Melanocyte of skin (primary cell): ENCODE data around the gene PCDHA4. TPM values are rescaled to one million over a fixed set of nuclear protein-coding genes. Genes with fewer than 3 reads are reported as not detected.

Experiments used
- total RNA-seq, 2 donors: library from RNA; depleted of rRNA; stranded (reverse); fragments of >200 nt; gene quantifications; 2 replicates each; pipeline ENCODE4 v1.2.3, GENCODE V29; 2012

Gene PCDHA4
- under 1 TPM; under 0.01 TPM for total RNA-seq

DNA sequence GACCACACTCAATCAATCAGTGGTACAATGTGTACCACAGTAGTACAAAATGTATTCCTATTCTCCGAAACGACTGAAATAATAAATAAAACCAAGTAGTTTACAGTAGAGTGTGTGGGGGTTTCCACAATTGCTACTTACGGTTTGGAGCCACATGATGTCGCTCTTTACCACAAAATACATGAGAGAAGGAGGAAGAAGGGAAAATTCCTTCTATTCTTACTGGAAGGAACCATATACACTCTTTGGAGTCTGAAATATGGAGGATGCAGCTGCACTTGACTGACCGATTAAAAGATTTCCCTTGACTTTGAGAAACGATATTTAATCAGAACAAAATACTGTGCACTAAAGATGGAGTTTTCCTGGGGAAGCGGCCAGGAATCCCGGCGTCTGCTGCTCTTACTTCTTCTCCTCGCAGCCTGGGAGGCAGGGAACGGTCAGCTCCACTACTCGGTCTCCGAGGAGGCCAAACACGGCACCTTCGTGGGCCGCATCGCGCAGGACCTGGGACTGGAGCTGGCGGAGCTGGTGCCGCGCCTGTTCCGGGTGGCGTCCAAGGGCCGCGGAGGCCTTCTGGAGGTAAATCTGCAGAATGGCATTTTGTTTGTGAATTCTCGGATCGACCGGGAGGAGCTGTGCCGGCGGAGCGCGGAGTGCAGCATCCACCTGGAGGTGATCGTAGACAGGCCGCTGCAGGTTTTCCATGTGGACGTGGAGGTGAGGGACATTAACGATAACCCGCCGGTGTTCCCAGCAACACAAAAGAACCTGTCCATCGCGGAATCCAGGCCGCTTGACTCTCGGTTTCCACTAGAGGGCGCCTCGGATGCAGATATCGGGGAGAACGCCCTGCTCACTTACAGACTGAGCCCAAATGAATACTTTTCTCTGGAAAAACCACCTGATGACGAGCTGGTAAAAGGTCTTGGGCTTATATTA is at the start of gene PCDHA4:
Gene PCDHA4, plus strand, starts transcription at position 235 of the 942 bp plus-strand sequence.

DNA sequence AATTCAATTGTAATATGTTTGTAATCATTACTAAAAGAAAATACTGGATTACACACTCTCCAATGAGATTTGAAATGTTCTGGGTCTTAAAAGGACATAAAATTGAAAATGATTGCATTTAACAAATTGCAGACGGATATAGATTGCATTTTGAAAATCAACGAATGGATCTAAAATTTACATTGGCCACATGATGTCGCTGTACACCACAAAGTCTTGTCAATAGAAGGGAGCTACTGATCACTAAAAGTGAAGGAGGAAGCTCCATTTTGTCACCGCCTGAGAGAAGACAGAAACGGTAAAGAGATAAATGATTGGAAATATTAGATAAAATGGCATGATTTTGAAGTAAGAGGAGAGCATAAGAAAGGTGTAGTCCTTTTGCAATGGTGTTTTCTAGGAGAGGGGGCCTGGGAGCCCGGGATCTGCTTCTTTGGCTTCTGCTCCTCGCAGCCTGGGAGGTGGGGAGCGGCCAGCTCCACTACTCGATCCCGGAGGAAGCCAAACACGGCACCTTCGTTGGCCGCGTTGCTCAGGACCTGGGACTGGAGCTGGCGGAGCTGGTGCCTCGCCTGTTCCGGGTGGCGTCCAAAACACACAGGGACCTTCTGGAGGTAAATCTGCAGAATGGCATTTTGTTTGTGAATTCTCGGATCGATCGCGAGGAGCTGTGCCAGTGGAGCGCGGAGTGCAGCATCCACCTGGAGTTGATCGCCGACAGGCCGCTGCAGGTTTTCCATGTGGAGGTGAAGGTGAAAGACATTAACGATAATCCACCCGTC is 20.8 kb upstream of the PCDHA4 start, which contains the start of gene PCDHA1:
Gene PCDHA1, plus strand, starts transcription at position 236 of the 782 bp plus-strand sequence.

DNA sequence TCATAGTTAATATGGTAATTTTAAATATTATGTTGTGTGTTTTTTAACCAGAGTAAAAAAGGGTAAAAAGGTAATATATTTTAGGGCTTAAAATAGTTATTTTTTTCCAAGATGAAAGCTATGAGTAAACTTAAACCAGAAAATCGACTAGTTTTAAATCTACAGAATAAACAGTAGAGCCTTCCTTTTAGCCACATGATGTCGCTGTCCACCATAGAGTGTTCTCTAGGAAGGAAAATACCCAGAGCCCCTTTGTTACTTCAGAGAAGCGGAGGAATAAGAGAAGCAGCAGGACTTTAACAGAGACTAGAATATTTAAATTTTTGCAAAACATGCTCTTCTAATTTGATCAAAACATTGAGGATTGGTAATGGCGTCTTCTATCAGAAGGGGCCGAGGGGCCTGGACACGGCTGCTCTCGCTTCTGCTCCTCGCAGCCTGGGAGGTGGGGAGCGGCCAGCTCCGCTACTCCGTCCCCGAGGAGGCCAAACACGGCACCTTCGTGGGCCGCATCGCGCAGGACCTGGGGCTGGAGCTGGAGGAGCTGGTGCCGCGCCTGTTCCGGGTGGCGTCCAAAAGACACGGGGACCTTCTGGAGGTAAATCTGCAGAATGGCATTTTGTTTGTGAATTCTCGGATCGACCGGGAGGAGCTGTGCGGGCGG is 12.1 kb upstream of the PCDHA4 start, which contains the start of gene PCDHA2:
Gene PCDHA2, plus strand, starts transcription at position 258 of the 664 bp plus-strand sequence.

DNA sequence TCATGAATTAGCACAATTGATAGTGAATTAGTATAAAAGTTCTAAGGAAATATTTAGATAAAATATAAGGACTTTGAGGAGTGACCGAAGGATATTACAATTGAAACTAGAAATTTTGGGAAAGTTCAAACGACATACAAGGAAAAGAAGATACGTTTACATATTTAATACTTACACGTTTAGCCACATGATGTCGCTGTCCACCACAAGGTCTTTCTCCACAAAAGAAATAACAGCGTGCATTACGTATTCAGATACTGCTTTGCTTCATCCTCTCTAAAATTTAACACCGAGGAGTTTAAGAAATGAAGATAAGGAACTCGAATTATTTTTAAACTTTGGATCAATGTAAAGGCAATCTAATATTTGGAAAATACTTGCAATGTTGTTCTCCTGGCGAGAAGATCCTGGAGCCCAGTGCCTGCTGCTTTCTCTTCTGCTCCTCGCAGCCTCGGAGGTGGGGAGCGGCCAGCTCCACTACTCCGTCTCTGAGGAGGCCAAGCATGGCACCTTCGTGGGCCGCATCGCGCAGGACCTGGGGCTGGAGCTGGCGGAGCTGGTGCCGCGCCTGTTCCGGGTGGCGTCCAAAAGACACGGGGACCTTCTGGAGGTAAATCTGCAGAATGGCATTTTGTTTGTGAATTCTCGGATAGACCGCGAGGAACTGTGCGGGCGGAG is 5.9 kb upstream of the PCDHA4 start, which contains the start of gene PCDHA3:
Gene PCDHA3, plus strand, starts transcription at position 242 of the 678 bp plus-strand sequence.

DNA sequence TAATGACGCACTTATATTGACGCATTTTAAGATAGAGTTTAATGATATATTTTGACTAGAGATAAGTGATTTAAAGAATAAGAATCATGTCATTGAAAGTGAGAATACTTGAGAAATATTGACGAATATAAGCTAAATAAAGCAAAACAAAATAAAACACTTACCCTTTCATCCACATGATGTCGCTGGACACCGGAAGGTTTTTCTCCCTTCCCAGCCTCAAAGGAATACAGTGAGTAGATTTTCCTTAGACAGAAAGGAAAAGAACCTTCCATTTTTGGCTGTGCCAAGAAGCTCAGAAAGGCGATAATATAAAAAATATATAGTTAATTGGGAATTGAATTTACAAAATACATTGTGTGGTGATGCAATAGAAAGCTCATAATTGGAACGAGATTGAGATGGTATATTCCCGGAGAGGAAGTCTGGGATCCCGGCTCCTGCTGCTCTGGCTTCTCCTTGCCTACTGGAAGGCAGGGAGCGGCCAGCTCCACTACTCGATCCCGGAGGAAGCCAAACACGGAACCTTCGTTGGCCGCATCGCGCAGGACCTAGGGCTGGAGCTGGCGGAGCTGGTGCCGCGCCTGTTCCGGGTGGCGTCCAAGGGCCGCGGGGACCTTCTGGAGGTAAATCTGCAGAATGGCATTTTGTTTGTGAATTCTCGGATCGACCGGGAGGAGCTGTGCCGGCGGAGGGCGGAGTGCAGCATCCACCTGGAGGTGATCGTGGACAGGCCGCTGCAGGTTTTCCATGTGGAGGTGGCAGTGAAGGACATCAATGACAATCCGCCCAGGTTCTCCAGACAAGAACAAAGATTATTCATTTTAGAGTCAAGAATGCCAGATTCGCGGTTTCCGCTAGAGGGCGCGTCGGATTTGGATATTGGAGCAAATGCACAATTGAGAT is 14.8 kb downstream of the PCDHA4 start, which contains the start of gene PCDHA5:
Gene PCDHA5, plus strand, starts transcription at position 239 of the 906 bp plus-strand sequence.

DNA sequence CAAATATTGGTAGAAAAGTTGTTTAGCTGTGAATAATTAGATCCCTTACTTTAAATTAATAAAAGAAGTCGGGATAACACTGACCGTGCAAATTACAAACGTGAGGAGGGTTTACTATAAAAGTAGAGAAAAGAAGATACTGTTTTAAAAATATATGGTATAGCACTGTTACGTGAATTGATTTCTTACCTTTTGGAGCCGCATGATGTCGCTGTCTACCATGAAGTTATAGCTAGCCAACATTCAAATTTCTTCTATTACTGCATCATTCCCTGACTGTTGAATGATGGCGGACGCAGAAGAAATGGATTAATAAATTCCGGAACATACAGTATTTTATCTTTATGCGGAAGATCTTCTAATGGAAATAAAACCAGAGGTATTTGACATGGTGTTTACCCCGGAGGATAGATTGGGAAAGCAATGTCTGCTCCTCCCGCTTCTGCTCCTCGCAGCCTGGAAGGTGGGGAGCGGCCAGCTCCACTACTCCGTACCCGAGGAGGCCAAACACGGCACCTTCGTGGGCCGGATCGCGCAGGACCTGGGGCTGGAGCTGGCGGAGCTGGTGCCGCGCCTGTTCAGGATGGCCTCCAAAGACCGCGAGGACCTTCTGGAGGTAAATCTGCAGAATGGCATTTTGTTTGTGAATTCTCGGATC is 21.0 kb downstream of the PCDHA4 start, which contains the start of gene PCDHA6:
Gene PCDHA6, plus strand, starts transcription at position 257 of the 658 bp plus-strand sequence. Its CDS starts 132 bp downstream, at position 389.

DNA sequence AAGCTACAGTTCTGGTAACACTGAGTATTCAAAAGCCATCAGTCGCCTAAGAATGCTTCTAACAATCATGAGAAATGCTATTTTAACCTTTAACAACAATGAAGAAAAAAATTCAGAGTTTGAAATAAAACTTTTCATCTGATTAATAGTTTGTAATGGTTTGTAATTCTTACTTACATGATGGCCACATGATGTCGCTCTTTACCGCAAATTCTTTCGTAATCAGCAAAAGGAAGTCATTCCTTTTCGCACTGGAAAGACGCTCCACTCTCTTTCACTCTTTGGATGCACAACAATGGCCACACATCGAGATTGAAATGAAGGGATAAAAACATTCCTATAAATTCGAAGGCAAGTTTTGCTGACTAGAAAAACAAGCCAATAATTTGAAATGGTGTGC is 27.1 kb downstream of the PCDHA4 start, which contains the start of gene PCDHA7:
Gene PCDHA7, plus strand, starts transcription at position 277 of the 400 bp plus-strand sequence. Its CDS starts 115 bp downstream, at position 392.

DNA sequence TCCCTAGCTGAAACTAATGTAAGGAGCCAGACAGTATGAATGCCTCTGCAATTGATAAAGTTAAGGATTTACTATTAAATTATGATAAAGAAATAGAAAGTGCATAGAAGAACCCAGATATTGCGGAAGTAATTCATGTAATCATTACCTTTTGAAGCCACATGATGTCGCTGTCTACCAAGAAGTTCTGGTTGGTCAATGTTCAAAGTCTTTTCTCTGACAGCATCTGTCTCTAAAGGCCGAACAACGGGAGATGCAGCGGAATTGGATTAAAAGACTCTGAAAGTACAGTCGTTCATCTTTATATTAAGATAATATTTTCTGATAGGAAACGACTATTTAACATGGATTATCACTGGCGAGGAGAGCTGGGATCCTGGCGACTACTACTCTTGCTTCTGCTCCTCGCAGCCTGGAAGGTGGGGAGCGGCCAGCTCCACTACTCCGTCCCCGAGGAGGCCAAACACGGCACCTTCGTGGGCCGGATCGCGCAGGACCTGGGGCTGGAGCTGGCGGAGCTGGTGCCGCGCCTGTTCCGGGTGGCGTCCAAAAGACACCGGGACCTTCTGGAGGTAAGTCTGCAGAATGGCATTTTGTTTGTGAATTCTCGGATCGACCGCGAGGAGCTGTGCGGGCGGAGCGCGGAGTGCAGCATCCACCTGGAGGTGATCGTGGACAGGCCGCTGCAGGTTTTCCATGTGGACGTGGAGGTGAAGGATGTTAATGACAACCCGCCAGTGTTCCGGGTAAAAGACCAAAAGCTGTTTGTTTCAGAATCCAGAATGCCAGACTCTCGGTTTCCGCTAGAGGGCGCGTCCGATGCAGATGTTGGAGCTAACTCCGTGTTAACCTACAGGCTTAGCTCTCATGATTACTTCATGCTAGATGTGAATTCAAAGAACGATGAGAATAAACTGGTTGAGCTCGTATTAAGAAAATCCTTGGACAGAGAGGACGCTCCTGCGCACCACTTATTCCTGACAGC is 34.4 kb downstream of the PCDHA4 start, which contains the start of gene PCDHA8:
Gene PCDHA8, plus strand, starts transcription at position 210 of the 985 bp plus-strand sequence. Its CDS starts 135 bp downstream, at position 345.

DNA sequence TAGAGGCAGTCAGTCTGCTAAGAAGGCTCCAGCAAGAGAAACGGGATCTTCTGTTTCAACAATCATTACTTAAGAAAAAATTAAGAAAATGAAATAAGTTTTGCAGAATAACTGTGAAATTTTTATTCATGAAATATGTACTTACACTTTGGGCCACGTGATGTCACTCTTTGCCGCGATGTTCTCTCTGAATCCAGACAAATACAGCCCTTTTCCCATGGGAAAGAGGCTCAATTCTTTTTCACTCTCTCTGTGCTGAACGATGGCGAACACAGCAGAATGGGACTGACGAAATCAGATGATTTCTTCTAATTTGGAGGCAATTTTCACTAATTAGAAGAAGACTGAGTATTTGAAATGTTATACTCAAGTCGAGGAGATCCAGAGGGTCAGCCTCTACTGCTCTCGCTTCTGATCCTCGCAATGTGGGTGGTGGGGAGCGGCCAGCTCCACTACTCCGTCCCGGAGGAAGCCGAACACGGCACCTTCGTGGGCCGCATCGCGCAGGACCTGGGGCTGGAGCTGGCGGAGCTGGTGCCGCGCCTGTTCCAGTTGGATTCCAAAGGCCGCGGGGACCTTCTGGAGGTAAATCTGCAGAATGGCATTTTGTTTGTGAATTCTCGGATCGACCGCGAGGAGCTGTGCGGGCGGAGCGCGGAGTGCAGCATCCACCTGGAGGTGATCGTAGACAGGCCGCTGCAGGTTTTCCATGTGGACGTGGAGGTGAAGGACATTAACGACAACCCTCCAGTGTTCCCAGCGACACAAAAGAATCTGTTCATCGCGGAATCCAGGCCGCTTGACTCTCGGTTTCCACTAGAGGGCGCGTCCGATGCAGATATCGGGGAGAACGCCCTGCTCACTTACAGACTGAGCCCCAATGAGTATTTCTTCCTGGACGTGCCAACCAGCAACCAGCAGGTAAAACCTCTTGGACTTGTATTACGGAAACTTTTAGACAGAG is 41.6 kb downstream of the PCDHA4 start, which contains the start of gene PCDHA9:
Gene PCDHA9, plus strand, starts transcription at position 244 of the 964 bp plus-strand sequence. Its CDS starts 114 bp downstream, at position 358.

DNA sequence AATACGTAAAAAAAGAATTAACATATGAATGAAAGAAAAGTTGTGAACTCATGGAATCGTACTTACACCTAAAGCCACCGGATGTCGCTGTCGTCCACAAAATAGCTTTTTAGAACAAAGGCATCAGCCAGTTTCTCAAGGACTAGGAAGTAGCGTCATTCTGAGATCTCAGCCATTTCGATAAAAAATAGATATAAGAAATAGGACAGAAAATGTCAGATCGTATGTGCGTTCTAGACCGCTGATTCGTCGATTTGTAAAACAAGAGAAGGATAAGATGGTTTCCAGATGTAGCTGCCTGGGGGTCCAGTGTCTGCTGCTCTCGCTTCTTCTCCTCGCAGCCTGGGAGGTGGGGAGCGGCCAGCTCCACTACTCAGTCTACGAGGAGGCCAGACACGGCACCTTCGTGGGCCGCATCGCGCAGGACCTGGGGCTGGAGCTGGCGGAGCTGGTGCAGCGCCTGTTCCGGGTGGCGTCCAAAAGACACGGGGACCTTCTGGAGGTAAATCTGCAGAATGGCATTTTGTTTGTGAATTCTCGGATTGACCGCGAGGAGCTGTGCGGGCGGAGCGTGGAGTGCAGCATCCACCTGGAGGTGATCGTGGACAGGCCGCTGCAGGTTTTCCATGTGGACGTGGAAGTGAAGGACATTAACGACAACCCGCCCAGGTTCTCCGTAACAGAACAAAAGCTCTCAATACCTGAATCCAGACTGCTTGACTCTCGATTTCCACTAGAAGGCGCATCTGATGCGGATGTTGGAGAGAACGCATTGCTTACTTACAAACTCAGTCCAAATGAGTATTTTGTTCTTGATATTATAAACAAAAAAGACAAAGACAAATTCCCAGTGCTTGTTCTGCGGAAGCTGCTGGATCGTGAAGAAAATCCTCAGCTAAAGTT is 49.2 kb downstream of the PCDHA4 start, which contains the start of gene PCDHA10:
Gene PCDHA10, plus strand, starts transcription at position 126 of the 903 bp plus-strand sequence. Its CDS starts 152 bp downstream, at position 278.

Other genes starting within 250 kb of the PCDHA4 start
- 10 to 100 TPM; 20.6 to 43.0 TPM for gene SRA1, start 249.6 kb upstream of the PCDHA4 start, total RNA-seq
- 10 to 100 TPM; 10.3 to 16.9 TPM for gene APBB3, start 242.5 kb upstream of the PCDHA4 start, total RNA-seq
- 10 to 100 TPM; 32.0 to 43.6 TPM for gene SLC35A4, start 242.2 kb upstream of the PCDHA4 start, total RNA-seq
- 1 to 10 TPM; 1.3 to 3.4 TPM for gene CD14, start 173.9 kb upstream of the PCDHA4 start, total RNA-seq
- 10 to 100 TPM; 12.7 to 14.8 TPM for gene TMCO6, start 167.6 kb upstream of the PCDHA4 start, total RNA-seq
- 10 to 100 TPM; 41.6 to 48.0 TPM for gene NDUFA2, start 159.4 kb upstream of the PCDHA4 start, total RNA-seq
- gene IK, start 159.2 kb upstream of the PCDHA4 start, total RNA-seq: 10 to 100 TPM; 84.3 to 95.2 TPM
- 10 to 100 TPM; 32.3 to 50.3 TPM for gene WDR55, start 142.2 kb upstream of the PCDHA4 start, total RNA-seq
- under 1 TPM; 0.34 to 1.00 TPM for gene DND1, start 133.5 kb upstream of the PCDHA4 start, total RNA-seq
- 10 to 100 TPM; 41.0 to 68.9 TPM for gene HARS1, start 115.7 kb upstream of the PCDHA4 start, total RNA-seq
- gene HARS2, start 115.6 kb upstream of the PCDHA4 start, total RNA-seq: 10 to 100 TPM; 24.1 to 29.0 TPM
- gene ZMAT2, start 106.6 kb upstream of the PCDHA4 start, total RNA-seq: 10 to 100 TPM; 23.4 to 37.0 TPM
- gene PCDHA1, start 20.9 kb upstream of the PCDHA4 start, total RNA-seq: not detected
- gene PCDHA2, start 12.2 kb upstream of the PCDHA4 start, total RNA-seq: not detected
- gene PCDHA3, start 6.0 kb upstream of the PCDHA4 start, total RNA-seq: under 1 TPM in 1 of 2 donors, not detected in 1; under 0.01 TPM
- gene PCDHA5, start 14.5 kb downstream of the PCDHA4 start, total RNA-seq: under 1 TPM; under 0.01 TPM
- gene PCDHA6, start 20.9 kb downstream of the PCDHA4 start, total RNA-seq: under 1 TPM in 1 of 2 donors, not detected in 1; 0.34 TPM
- not detected for gene PCDHA7, start 27.2 kb downstream of the PCDHA4 start, total RNA-seq
- not detected for gene PCDHA8, start 34.1 kb downstream of the PCDHA4 start, total RNA-seq
- not detected for gene PCDHA9, start 41.3 kb downstream of the PCDHA4 start, total RNA-seq
- gene PCDHA10, start 48.8 kb downstream of the PCDHA4 start, total RNA-seq: under 1 TPM in 1 of 2 donors, not detected in 1; 0.69 TPM
- under 1 TPM in 1 of 2 donors, not detected in 1; under 0.01 TPM for gene PCDHA11, start 61.9 kb downstream of the PCDHA4 start, total RNA-seq
- gene PCDHA12, start 68.2 kb downstream of the PCDHA4 start, total RNA-seq: not detected
- gene PCDHA13, start 75.1 kb downstream of the PCDHA4 start, total RNA-seq: under 1 TPM in 1 of 2 donors, not detected in 1; under 0.01 TPM
- gene PCDHAC1, start 119.2 kb downstream of the PCDHA4 start, total RNA-seq: under 1 TPM in 1 of 2 donors, not detected in 1; 0.34 TPM
- under 1 TPM in 1 of 2 donors, not detected in 1; 0.69 TPM for gene PCDHAC2, start 159.4 kb downstream of the PCDHA4 start, total RNA-seq
- not detected for gene PCDHB1, start 244.3 kb downstream of the PCDHA4 start, total RNA-seq